LNCAP (cell line): ENCODE results near the gene LRP1B.

Experiments used
- CTCF ChIP-seq: fragments of 450-650 bp; IDR thresholded peaks from 2 replicates; pipeline ENCODE4 v1.5.1; 2017; ENCODE audit warnings: mild to moderate bottlenecking

Gene LRP1B

DNA sequence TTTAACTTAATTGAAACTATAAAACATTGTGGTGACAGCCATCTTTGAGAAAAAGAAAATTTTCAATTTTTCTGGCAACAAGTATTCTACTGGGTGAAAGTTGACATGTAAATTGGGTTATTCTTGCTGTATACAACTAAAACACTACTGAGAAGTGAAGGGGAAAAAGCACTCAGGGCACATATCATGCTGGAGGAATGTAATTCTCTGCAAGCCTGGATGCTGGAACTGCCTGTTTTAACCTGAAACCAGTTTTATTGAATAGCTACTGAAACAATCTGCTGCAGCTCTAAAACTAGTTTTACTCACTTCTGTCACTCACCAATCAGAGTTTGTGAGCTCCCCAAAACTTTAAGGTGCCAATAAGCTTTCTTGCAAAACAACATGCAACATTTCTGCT is 1136.0 kb downstream of the LRP1B start:
- TF ChIP-seq CTCF, result no peak

DNA sequence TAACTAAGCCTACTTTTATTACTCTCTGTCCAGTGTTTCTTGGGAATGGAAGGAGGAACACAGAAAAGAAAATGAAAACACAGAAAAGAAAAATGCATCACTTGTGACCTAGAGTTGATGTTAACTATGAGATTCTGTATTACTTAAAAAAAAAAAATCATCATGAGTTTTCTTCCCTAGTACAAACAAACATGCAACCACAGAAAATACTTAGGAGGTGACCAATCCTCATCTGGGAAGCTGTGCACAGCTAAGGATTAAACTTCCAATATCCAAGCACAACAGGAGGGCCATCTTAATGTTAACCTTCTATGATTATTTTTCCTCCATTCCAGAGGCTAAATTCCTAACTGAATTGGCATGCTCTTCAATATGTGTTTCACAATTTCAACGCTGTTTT is 1140.4 kb downstream of the LRP1B start:
- TF ChIP-seq CTCF, result no peak

DNA sequence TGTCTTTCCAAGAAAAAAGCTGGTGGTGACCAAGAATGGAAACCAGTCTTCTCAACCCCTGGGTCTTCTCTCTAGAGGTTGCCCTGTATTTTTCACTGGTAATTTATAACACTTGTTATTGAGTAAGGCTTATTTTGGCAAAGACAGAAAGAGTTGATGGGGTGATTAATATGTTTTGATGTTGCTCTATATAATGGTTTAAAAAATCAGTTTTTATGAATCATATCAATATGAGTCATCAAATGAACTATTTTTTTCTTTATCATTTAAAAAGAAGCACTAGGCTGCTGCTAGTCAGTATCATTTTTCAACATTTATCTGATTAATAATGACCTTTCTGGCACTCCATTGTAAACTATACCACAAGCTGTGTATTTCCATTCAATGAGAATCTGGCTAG is 1142.2 kb downstream of the LRP1B start:
- TF ChIP-seq CTCF, result no peak

DNA sequence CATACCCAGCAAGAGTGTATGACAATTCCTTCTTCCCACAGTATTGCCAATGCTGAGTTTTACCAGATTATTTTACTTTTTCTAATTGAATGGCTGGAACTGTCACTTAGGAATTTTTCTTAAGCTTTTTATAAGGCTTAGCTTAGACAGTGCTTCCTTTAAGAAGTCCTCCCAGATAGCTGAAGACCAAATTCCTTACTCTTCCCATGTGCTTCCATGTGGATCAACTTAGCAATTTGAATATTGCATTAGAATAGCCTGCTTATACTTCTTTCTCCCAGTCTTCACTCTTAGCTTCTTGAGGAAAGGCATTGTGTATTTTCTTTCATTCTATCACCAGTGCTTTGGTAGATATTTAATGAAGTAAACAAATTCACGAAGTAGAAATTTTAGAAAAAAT is 1144.4 kb downstream of the LRP1B start:
- no peak for TF ChIP-seq CTCF

- TF ChIP-seq CTCF, result no peak
Measured at GRCh38 chr2:140975237-140975636, 1155.6 kb downstream of the LRP1B start.

- TF ChIP-seq CTCF, result no peak
Measured at GRCh38 chr2:140972724-140973123, 1158.1 kb downstream of the LRP1B start.

DNA sequence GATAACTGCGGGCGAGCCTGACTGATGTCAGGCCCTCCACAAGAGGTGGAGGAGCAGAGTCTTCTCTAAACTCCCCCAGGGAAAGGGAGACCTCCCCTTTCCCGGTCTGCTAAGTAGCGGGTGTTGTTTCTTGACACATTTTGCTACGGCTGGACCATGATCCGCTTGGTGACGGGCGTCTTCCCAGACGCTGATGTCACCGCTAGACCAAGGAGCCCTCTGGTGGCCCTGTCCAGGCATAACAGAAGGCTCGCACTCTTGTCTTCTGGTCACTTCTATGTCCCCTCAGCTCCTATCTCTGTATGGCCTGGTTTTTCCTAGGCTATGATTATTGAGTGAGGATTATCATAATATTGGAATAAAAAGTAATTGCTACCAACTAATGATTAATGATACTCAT is 1166.5 kb downstream of the LRP1B start:
- peak; percentile 52 for TF ChIP-seq CTCF

GRCh38 chr2:140949932-140950331 is 1180.9 kb downstream of the LRP1B start:
- TF ChIP-seq CTCF, result no peak
